A549 treated with AZD2906 at 1 μM for 4 hours (cell line): Measurements from ENCODE around the gene TBX22. TPM values are rescaled to one million over a fixed set of nuclear protein-coding genes. Genes with fewer than 3 reads are reported as not detected.

Source experiments
- total RNA-seq: library from RNA; stranded (reverse); fragments of 200-300 nt; extraction: Qiagen RNA extraction; gene quantifications from 5 replicates; pipeline ENCODE4 v1.2.3, GENCODE V29; 2022

TBX22 gene
- total RNA-seq, result not detected in 5 replicates

GRCh38 chrX:80014141-80014940 is at the start of gene TBX22:
TSS of gene TBX22 (plus strand) at chrX:80014753. CDS start at chrX:80022270, 7,517 bp downstream.

